Hematopoietic multipotent progenitor cell treated with erythropoietin and hydrocortisone succinate and interleukin-3 and kit ligand, for 4 days (in vitro differentiated cells): ENCODE data around the gene FBXL16.

Experiments
- DNase-seq: peaks from one replicate; pipeline ENCODE4 v3.0.0-alpha.2; 2015

FBXL16 gene

DNA sequence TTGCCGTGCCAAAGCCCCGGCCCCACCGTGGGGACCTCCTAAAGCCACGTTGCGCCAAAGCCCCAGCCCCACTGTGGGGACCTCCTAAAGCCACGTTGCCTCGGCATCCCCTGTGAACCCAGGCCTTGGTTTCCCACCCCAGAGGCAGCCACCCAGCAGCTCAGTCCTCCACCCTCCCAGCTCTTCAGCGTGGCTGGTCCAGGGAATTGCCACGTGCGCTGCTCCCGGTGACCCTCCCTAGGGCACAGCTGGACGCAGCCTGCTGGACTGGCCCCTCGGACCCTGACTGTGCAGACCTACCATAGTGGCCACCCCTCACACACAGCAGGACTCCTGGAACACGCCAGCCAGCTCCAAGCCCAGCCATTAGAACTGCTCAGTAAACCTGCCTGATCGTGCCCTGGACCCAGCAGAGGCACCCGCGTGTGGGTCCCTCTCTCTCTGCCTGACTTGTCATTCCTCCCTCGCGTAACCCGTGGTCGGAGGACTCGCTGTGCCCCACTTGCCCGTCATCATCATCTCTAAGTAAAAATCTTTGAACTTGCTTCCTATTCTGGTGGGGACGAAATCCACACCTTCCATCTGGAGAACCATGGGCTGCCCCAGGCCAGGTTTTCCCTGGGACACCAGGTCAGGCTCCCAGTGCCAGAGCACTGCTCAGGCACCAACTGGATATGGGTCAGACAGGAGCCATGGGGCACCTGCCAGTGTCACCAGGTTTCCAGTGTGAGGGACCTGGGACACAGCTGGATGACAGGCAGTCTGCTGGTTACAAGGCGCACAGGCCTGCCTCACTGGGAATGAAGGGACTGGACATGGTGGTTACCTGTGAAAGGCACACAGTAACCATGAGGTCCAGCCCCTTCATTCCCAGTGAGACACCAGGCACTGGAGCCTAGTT is 29.6 kb upstream of the FBXL16 start:
- DNase-seq: no peak

DNA sequence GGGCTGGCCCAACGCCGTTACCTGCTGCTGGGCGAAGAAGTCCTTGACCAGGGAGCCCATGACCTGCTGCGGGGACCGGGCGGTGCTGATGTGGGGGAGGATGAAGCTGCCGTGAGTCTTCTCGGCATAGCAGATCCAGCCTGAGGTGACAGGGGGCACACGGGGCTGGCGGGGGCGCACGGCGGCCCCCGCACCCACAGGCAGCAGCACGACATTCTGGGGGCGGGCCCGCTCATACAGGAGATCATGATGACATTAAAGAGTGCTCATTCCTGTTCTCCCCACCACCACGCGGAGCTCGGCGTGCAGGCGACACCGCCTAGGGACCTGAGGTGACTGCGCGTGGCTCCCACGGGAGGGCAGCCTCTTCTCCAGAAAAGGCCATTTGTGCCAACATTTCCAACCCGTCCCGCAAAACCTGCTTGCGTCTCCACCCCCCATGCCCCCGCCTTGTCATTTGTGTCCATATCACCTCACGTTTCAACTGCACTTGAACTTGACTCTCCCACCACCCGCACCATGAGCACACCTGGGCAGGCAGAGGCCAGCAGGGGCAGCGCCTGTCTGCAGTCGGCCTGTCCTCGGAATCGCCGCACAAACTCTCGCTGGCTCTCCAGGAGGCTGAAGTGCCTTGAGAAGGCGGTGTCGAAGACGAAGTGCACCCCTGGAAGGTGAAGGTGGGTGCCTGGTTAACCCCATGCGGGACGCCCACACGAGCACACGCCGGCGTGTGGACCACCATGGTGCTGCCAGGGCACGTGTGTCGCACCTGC is 28.8 kb upstream of the FBXL16 start:
- DNase-seq: no peak

DNA sequence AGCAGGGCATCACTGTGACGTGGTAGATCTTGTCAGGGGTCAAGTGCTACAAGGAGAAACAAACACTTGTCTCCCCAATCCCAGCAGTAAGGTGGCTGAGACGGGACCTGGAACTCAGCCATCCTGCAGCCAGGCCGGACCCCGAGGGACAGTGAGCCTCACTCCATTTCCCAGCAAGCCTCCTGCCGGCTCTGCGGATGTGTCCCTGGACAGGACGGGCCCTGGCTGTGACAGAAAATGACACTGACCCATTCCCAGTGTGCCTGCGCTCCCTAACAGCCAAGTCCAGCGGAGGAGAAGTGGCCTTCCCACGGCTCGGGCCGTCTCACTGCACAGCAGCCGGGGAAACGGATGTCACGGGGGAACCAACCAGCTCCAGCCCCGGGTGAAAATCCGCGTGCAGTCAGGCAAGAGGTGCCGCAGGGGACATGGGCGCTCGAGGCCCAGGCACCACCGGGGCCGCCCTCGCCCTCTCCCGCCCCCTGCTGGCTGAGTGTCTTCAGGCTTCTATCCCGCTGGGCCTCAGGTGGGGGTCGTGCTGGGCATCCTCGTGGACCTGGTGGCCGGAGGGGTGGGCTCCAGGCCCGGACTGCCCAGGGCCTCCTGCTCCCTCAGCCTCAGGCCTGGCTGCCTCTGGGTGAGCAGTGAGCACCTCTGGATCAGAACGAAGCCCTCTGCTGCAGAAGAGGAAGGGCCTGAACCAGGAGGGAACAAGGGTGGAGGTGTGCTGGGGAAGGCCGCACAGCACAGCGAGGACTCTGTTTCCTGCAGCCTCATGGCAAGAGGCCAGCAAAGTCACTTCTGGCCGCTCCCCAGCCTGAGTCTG is 28.0 kb upstream of the FBXL16 start:
- DNase-seq: peak; percentile 51

DNA sequence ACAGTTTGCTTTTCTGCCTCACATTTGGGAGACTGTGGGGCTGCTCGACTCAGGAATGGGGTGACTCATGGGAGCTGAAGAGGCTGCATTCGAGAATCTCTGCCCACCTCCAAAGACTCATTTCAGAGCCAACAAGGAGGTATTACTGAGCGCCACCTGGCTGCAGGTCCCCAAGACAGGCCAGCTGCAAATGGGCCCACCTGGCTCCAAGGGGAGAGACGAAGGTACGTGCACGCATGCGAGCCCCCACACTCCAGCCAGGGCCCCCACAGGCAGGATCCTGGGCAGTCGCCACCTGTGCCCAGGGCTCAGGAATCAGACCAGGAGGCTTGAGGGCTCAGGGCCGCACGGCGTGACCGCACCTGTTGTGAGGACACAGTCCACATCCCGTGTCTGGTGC is 27.3 kb upstream of the FBXL16 start:
- no peak for DNase-seq

DNA sequence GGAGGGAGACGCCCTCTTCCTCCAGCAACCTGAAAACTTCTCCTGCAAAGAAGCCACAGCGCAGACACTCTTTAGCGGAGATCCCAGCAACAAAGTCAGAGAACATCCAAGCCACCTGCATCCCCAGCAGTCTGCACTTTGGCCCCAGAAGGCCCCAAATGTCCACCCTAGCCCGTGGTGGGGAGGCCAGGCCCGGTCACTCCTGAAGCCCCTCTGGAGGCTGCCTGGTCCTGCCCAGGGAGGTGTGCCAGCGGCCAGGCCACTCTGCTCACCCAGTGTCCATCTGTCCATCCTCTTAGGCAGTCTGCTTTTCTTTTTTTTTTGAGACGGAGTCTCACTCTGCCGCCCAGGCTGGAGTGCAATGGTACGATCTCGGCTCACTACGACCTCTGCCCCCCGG is 26.7 kb upstream of the FBXL16 start:
- DNase-seq: no peak

DNA sequence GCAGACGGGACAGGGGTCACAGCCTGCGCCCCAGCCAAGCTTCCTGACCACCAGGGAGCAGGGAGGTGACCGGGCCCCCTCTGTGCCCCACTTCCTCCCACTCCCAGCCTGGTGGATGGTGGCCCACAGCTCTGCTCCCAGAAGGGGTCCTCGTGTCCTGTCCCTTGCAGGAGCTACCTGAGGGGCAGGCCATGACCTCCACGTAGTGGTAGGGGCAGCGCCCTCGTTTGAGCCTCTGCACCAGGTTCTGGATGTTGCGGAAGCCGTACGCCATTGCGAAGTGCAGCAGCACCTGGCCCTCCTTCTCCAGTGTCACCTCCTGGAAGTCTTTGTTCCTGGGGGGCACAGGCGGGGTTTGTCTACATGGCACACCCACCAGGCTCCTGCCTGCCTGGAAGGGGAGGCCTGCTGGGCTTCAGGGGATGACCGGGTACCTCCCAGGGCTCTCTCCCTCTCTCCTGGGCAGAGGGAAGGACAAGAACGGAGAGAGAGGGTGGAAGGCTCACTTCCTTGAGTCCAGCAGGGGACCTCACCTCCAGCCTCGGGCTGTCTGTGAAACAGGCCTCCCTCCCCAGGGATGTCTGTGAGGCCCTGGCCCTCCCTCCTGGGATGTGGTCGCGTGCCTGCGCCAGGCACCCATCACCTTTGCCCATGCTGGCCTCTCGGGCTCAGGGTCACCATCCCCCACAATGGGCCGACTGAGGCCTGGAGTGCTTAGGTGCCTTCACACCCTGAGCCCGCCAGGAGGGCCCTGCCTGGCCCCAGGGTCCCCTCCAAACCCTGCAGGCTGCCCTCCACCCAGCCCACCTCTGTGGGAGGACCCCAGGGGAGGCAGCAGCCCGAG is 25.3 kb upstream of the FBXL16 start:
- DNase-seq: peak; percentile 1

DNA sequence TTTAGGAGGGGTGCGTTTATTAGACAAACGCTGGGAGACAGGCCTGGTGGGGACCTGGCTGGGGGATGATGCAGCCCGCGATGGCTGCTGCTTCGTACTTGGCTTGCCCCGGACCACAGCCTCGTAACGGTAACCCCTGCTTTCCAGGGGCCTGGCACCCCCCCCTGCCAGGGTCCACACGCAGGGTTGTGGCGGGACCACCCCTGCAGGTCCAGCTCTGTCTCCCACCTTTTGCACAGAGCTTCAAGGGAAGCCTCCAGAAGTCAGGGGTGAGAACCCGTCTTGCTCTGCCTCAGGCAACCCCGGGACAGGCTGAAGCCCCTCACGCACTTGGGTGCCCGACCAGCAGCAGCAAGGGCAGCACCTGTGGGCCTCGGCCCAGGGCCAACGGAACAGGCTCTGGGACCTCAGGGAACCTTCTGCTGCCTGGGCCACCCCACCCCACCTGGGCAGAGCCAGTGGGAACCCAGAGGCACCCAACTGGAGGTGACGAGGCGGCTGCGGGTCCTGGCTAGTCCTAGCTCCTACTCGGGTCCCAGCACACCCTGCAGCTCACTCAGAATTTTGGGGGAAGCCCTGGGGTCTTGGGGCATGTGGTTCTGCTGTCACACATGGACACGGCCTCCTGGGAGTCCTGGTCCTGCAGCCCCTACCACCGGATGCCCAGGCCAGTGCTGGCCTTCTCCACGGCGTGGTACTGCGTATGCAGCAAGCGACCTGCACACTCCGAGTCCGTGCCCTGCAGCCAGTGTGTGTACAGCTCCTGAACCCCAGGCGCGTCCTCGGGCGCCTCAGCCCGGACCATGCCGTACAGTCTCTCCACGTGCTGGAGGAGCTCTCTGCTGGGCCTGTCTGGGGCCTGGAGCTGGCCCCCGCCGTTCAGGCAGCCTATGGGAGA is 24.4 kb upstream of the FBXL16 start:
- peak; percentile 3 for DNase-seq

DNA sequence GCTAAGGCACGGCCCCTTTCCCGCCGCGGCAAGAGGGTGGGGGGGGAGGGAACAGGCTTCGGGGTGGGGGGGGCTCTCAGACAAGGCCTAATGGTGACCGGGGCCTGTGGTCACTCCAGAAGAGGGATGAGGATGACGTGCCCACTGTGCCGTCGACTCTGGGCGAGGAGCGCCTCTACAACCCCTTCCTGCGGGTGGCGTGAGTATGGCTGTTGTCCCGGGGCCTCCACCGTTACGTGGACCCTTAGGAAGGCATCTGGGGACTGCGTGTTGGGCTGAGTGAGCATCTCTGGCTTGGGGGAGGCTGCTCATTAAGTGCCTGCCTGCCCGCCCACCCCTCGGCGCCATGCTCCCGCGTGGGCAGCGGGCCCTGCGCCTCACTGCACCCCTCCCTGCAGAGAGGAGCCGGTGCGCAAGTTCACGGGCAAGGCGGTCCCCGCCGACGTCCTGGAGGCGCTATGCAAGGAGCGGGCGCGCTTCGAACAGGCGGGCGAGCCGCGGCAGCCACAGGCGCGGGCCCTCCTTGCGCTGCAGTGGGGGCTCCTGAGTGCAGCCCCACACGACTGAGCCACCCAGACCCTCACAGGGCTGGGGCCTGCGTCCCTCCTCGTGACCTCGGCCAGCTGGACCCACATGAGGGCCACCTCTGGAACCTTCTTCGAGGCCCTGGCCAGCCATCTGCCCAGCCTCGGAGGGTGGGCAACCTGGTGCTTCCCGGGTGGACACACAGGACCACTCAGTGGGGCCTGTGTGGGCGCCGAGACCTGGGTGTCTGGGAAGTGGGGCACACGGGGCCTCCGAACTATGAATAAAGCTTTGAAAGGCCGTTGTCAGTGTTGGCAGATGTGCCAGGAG is 23.5 kb upstream of the FBXL16 start:
- DNase-seq: peak; percentile 5

DNA sequence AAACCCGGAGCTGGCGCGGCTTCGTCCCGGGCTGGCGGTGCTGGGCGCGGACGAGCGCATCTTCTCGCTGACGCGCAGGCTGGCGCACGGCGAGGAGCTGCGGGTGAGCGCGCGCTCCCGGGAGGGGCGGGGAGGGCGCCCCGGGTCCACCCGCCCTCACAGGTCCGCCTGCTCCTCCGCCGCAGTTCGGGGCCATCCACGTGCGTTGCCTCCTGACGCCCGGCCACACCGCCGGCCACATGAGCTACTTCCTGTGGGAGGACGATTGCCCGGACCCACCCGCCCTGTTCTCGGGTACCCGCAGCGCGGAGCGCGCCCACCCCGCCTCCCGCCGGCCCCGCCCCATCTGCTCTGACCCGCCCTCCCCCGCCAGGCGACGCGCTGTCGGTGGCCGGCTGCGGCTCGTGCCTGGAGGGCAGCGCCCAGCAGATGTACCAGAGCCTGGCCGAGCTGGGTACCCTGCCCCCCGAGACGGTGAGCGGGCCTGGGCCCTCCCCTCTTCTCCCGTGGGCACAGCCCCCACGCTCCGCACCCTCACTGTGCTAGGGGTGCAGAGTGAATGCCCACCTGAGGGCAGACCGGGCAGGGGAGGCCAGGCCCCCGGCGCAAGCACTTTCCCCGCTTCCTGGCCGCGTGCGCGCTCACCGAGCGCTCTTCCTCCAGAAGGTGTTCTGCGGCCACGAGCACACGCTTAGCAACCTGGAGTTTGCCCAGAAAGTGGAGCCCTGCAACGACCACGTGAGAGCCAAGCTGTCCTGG is 22.7 kb upstream of the FBXL16 start:
- DNase-seq: peak; percentile 92

DNA sequence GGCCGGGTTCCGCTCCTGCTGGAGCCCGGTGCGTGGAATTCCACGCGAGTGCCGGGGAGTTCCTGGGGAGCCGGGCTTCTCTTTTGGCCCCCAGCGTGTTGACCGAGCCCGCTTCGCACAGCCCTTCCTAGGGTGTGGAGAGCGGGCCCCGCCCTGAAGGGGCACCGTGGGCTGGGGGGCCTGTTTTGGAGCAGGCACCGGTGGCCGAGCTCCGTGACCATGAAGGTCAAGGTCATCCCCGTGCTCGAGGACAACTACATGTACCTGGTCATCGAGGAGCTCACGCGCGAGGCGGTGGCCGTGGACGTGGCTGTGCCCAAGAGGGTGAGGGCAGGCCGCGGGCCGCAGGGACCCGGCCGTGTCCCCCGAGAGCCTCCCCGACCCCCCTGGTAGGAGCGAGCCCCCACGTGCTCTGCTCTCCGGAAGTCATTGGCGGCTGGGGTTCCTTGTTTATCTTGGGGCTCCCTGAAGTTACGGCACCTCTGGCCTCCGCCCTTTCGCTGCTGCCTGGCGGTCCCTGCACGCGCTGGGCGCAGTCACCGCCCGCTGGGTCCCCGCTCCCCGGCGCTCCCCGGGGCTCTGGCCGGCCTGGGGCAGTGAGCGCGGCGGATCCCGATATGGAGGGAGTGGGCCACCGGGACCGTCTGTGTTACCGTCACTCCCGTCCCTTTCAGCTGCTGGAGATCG is 21.8 kb upstream of the FBXL16 start:
- peak; percentile 85 for DNase-seq

DNA sequence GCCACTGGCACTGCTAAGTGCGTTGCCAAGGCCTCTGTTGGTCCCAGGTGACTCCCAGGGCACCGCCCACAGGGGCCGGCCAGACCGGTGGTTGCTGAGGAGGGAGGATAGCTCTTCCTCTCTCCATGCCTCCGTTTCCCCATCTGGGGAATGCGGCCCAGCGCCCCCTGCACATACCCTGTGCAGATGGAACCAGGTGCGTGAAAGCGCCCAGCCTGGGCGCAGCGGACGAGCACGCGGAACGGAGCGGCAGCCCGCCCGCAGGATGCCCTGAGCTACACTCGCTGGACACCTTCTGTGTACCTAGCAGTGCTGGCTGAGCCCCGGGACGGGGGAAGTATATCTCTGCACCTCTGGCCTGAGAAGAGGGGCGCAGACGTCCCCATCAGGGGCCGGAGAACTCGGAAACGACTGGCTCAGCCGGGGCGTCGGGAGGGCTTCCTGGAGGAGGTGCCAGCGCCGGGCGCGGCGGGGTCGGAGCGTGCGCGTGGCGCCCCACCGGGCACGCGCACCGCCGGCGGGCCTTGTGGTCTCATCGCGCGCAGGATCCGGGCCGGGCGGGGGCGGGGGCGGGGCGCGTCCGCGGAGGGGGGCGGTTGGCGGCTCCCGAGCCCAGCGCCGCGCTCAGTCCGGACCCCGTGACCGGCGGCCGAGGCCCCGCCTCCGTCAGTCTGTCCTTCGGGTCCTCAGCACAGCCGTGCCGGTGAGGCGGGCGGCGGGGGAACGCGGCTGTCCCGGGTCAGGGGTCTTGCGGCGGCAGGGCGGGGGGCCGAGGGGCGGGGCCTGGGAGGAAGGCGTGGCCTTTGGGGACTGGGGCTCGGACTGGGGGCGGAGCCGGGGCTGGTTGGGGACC is 21.1 kb upstream of the FBXL16 start, which contains the start of the genes CCDC78 and HAGHL:
CCDC78 (minus strand) TSS at position 6 of the 853 bp plus-strand sequence. CDS start 76 bp downstream, outside the sequence.
HAGHL (plus strand) TSS at position 669 of the 853 bp plus-strand sequence. CDS start 404 bp downstream, outside the sequence.
- DNase-seq: peak; percentile 82

DNA sequence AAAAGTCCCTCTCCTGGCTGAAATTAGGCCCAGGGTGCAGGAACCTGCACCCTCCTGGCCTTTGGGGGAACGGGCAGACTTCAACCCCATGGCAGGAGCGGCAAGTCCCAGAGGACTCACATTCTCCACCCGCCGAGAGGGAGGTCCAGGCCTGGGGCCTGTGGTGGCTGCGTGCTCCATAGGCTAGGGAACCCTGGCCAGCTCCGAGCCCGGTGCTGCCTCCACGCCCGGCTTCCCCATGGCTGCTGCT is 20.5 kb upstream of the FBXL16 start:
- no peak for DNase-seq

DNA sequence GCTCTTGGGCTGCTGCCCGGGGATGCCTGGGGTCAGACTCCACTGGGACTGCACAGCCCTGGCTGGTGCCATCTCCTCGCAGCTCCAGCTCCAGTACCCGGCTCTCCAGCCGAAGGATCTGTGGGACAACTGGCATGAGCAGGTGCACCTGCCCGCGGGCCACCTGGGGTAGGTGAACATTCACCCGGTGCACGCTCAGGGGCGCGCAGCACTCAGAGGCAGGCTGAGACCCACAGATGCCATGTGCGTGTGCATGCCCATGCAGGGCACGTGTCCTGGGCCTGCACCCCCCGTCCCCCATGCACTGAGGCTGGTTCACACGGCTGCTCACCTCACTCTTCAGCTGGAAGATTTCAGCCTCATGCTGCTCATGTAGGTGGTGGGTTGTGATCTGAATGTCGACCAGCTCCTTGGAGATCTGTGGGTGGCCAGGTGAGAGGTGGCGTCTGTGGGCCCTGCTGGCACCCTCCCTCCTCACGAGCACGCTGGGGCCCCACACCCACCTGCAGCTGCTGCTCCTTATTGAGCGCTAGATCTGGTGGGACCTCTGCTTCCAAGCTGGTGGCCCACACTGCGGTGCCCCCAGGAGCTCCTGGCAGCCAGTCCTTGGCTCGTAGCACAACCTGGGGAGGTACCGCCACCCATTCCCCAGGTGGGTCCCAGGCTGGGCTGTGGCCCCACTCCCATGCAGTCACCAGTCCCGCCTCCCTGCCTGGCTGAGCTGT is 20.0 kb upstream of the FBXL16 start:
- no peak for DNase-seq

DNA sequence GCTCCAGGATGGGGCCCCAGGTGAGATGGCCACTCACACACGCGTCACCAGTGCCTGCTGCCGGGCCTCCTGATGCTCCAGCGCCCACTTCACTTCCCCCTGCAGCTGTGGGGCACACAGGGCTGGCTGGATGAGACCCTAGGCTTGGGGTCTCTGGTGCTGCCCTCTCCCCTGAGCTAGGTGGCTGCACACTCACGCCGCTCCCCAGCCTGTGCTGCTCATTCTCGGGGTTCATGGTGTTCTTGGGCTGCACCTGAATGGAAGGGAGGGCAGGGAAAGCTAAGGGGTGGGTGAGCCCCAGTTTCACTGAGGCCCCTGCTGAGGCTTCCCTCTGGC is 19.4 kb upstream of the FBXL16 start:
- DNase-seq: no peak

DNA sequence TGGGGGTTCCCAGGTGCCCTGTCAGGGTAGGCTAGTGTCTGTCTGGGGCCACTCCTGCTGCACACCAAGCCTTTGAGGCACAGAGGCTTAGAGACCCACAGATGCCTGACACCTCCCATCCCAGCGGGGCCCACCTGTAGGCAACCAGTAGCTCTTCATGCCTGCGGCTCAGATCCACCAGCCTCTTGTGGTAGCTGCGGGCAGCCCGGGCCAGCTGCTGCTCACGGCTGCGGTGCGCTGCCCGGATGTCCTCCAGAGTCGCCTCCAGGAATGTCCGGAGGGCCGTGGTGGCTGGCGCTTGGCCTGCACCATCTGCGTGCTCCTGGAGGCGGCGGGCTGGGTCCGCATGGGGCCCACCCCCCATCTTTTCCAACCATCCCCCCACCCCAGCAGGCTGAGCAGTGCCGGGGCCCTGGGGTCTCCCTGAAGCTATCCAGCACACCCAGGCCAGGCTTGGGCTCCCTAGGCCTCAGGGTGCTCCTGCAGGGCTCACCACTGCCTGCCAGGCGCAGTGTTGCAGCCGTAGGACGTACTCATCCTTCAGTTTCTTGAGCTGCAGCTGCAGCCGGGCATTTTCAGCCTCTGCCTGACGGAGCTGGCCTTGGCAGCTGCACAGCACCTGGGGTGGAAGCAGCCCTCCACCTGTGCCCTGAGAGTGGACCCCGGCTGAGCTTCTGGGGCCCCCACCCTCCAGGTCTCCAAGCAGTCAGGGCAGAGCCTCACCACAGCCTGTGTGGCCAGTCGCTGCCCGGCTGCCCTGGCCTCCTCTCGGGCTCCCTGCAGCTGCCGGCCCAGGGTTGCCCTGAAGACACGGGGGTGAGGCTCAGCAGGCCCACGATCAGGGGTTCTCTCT is 18.8 kb upstream of the FBXL16 start:
- no peak for DNase-seq

DNA sequence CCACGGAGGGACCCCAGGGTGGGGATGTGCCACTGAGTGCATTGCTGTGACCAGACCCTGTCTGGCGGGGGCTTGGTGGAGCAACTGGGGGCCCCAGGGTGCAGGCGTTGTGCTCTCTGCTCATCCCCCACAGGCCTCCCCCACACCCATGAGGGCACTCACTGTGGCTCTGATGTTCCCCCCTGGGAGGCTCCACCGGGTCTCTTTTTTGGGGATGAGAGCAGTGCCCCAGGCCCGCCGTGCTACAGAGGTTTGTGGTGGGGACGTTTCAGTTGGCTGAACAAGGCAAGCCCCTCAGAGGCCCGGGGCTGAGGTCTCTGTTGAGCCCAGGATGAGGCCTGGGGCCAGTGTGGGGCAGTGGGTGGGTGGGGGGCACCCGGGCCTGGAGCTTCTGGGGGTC is 18.1 kb upstream of the FBXL16 start:
- DNase-seq: no peak
